Measurements from ENCODE around the gene REXO1. TPM values are rescaled to one million over a fixed set of nuclear protein-coding genes. Genes with fewer than 3 reads are reported as not detected.
A peak's percentile ranks its signal among the peaks of the same experiment; 100 is the strongest.

The REXO1 gene
- total and polyA plus RNA-seq, 2 donors (not counting 1 experiment from before 2014, with no cell fraction given) = 72.6 to 898 TPM

- Histone ChIP-seq H3K27me3 (replicated peaks in 1 of 4; ENCODE audit: control extremely low read depth in 1 of 4, control insufficient read depth in 3 of 4, insufficient read depth in 4 of 4, low read length in 3 of 4) (no peaks in the 10 kb centered on the region), H3K9me3 (ENCODE audit: control extremely low read depth in 1 of 3, control insufficient read depth in 2 of 3, insufficient read depth in 1 of 3, low read length in 2 of 3) (no peaks in the 10 kb centered on the region), H3K4me2 (replicated peaks; ENCODE audit: low read depth, low read length, poor library complexity, severe bottlenecking) (no peak overlapping the region), H3K4me1 (ENCODE audit: control insufficient read depth in 2 of 2, insufficient read depth in 2 of 2, low read length in 2 of 2) (peaks cover 8 to 11% of the 10 kb centered on the region in 2 donors), H4K20me1 (ENCODE audit: control insufficient read depth, insufficient read depth, low read length, poor library complexity, severe bottlenecking) (peaks cover 17% of the 10 kb centered on the region), H2AFZ (ENCODE audit: insufficient read depth, low read depth, low read length, poor library complexity, severe bottlenecking) (no peak overlapping the region), H3K79me2 (ENCODE audit: control insufficient read depth, insufficient read depth, low read length) (peaks cover 39% of the 10 kb centered on the region), H3K36me3 (replicated peaks in 1 of 2; ENCODE audit: control extremely low read depth in 1 of 2, control insufficient read depth in 1 of 2, extremely low read depth in 1 of 2, insufficient read depth in 2 of 2, low read length in 1 of 2) (peaks cover 0 to 10% of the 10 kb centered on the region in 2 experiments), H3K9ac (ENCODE audit: low read length) (no peak overlapping the region), H3K4me3 (ENCODE audit: control extremely low read depth in 1 of 5, extremely low read depth in 1 of 5, insufficient read depth in 1 of 5, low read depth in 2 of 5, low read length in 4 of 5) (no peak overlapping the region), H3K27ac (ENCODE audit: low read length in 2 of 2) (no peak overlapping the region)
- no peaks in the 10 kb centered on the region for H3K27me3 Mint-ChIP-seq
- no peak for ATAC-seq (ENCODE audit: low read depth)
- no peak for TF ChIP-seq CTCF (IDR thresholded peaks at IDR 0.05)
- no peak for TF ChIP-seq EZH2 (IDR thresholded peaks at IDR 0.05; ENCODE audit: borderline replicate concordance, insufficient read depth, low read depth, low read length, poor library complexity, severe bottlenecking)
- CTCF ChIA-PET = interaction anchor here (1.4 kb wide), 1 partner anchor 8 kb away, joined by 5 read pairs; no protein-coding TSS in a partner anchor
- WGBS (ENCODE audit: insufficient coverage) = 95% methylated on average over 4 of the region's 9 CpGs
- H3K4me1 Mint-ChIP-seq = peaks cover 7% of the 10 kb centered on the region
- no peak overlapping the region for H3K4me3 Mint-ChIP-seq
- H3K27ac Mint-ChIP-seq = peak overlapping the region; percentile 41
- POLR2A ChIA-PET = interaction anchor here (0.6 kb wide), 1 partner anchor 96 kb away, joined by 4 read pairs; no protein-coding TSS in a partner anchor
- intact Hi-C loops (cut with micrococcal nuclease) = no loop called here
- no peaks in the 10 kb centered on the region for H3K9me3 Mint-ChIP-seq (ENCODE audit: insufficient read depth)
- no peak for DNase-seq
These were observed 19.1 kb upstream of the REXO1 start for GRCh38 chr19:1867349-1867724.

GRCh38 chr19:1866693-1867348 lies 18.5 kb upstream of the REXO1 start:
- ATAC-seq (ENCODE audit: low read depth) = no peak
- Histone ChIP-seq H3K27me3 (replicated peaks in 1 of 4; ENCODE audit: control extremely low read depth in 1 of 4, control insufficient read depth in 3 of 4, insufficient read depth in 4 of 4, low read length in 3 of 4) (no peaks in the 10 kb centered on the region), H3K4me3 (ENCODE audit: control extremely low read depth in 1 of 5, extremely low read depth in 1 of 5, insufficient read depth in 1 of 5, low read depth in 2 of 5, low read length in 4 of 5) (no peak overlapping the region), H3K36me3 (replicated peaks in 1 of 2; ENCODE audit: control extremely low read depth in 1 of 2, control insufficient read depth in 1 of 2, extremely low read depth in 1 of 2, insufficient read depth in 2 of 2, low read length in 1 of 2) (peaks cover 0 to 8% of the 10 kb centered on the region in 2 experiments), H4K20me1 (ENCODE audit: control insufficient read depth, insufficient read depth, low read length, poor library complexity, severe bottlenecking) (peaks cover 17% of the 10 kb centered on the region), H3K79me2 (ENCODE audit: control insufficient read depth, insufficient read depth, low read length) (peaks cover 39% of the 10 kb centered on the region), H3K4me2 (replicated peaks; ENCODE audit: low read depth, low read length, poor library complexity, severe bottlenecking) (no peak overlapping the region), H2AFZ (ENCODE audit: insufficient read depth, low read depth, low read length, poor library complexity, severe bottlenecking) (no peak overlapping the region), H3K4me1 (ENCODE audit: control insufficient read depth in 2 of 2, insufficient read depth in 2 of 2, low read length in 2 of 2) (peaks cover 10 to 15% of the 10 kb centered on the region in 2 donors), H3K9ac (ENCODE audit: low read length) (no peak overlapping the region), H3K9me3 (ENCODE audit: control extremely low read depth in 1 of 3, control insufficient read depth in 2 of 3, insufficient read depth in 1 of 3, low read length in 2 of 3) (no peaks in the 10 kb centered on the region), H3K27ac (ENCODE audit: low read length in 2 of 2) (no peak overlapping the region)
- no peaks in the 10 kb centered on the region for H3K27me3 Mint-ChIP-seq
- 92% methylated on average over 6 of the region's 8 CpGs for WGBS (ENCODE audit: insufficient coverage)
- TF ChIP-seq EZH2 (IDR thresholded peaks at IDR 0.05; ENCODE audit: borderline replicate concordance, insufficient read depth, low read depth, low read length, poor library complexity, severe bottlenecking) (no peak), CTCF (IDR thresholded peaks at IDR 0.05) (no peak)
- no peak overlapping the region for H3K4me3 Mint-ChIP-seq
- intact Hi-C loops (cut with micrococcal nuclease) = no loop called here
- H3K9me3 Mint-ChIP-seq (ENCODE audit: insufficient read depth) = no peaks in the 10 kb centered on the region
- ChIA-PET POLR2A (interaction anchor here (0.6 kb wide), 1 partner anchor 97 kb away, joined by 4 read pairs; no protein-coding TSS in a partner anchor), CTCF (interaction anchor here (0.7 to 3.1 kb wide), 4 partner anchors 8 to 1962 kb away, joined by 3 to 22 read pairs (median 10); no protein-coding TSS in a partner anchor)
- peak overlapping the region; percentile 53 for H3K27ac Mint-ChIP-seq
- no peak for DNase-seq
- H3K4me1 Mint-ChIP-seq = peaks cover 12% of the 10 kb centered on the region
